Measurements from ENCODE around the gene ZNF574. TPM values are rescaled to one million over a fixed set of nuclear protein-coding genes. Genes with fewer than 3 reads are reported as not detected.
"Not testable (repeated sequence)": the region's sequence is repeated elsewhere in the genome, so short reads cannot be mapped to it uniquely, and the experiment has no call there.

ZNF574 gene
- total and polyA plus RNA-seq, 8 donors: 9.4 to 15.4 (median 12.7) TPM

- intact Hi-C loops (cut with DNase I): no loop called here
- DNase-seq (peak in 1 of 4 donors; percentile 7), ATAC-seq (no peak)
- no peak overlapping the region for H3K4me3 ChIP-seq
- no peak for TF ChIP-seq CTCF (IDR thresholded peaks at IDR 0.05)
- H3K27me3 ChIP-seq: peaks cover 0 to 15% of the 10 kb centered on the region in 2 donors
- no peaks in the 10 kb centered on the region for H3K36me3 ChIP-seq
- no peaks in the 10 kb centered on the region for H3K4me1 ChIP-seq
- H3K9me3 ChIP-seq: no peaks in the 10 kb centered on the region
- H3K27ac ChIP-seq: no peak overlapping the region
Observed at GRCh38 chr19:42040031-42040430, 35.9 kb upstream of the ZNF574 start.

- H3K36me3 ChIP-seq; H3K4me1 ChIP-seq; H3K27ac ChIP-seq; H3K9me3 ChIP-seq; intact Hi-C loops (cut with DNase I); H3K4me3 ChIP-seq; ATAC-seq: not testable (repeated sequence)
- DNase-seq: peak in 1 of 4 donors; percentile 8
- peaks cover 0 to 15% of the 10 kb centered on the region in 2 donors for H3K27me3 ChIP-seq
Observed at GRCh38 chr19:42040491-42040890, 35.5 kb upstream of the ZNF574 start.

- Histone ChIP-seq H3K27ac (no peak overlapping the region), H3K27me3 (peaks cover 0 to 15% of the 10 kb centered on the region in 2 donors), H3K4me1 (no peaks in the 10 kb centered on the region), H3K36me3 (no peaks in the 10 kb centered on the region), H3K9me3 (no peaks in the 10 kb centered on the region), H3K4me3 (no peak overlapping the region)
- no peak for TF ChIP-seq CTCF (IDR thresholded peaks at IDR 0.05)
- peak in 1 of 4 donors; percentile 79 for DNase-seq
- no peak for ATAC-seq
- intact Hi-C loops (cut with DNase I): no loop called here
Observed at GRCh38 chr19:42042455-42043170, 33.4 kb upstream of the ZNF574 start.

- ATAC-seq: no peak
- no peaks in the 10 kb centered on the region for H3K36me3 ChIP-seq
- H3K27ac ChIP-seq: no peak overlapping the region
- DNase-seq: no peak
- no peak for TF ChIP-seq CTCF (IDR thresholded peaks at IDR 0.05)
- no peak overlapping the region for H3K4me3 ChIP-seq
- H3K9me3 ChIP-seq: no peaks in the 10 kb centered on the region
- peaks cover 0 to 15% of the 10 kb centered on the region in 2 donors for H3K27me3 ChIP-seq
- intact Hi-C loops (cut with DNase I): no loop called here
- H3K4me1 ChIP-seq: no peaks in the 10 kb centered on the region
Observed at GRCh38 chr19:42045575-42045974, 30.4 kb upstream of the ZNF574 start.

GRCh38 chr19:42048992-42049391 is 27.0 kb upstream of the ZNF574 start:
- Histone ChIP-seq H3K36me3 (no peaks in the 10 kb centered on the region), H3K4me1 (no peaks in the 10 kb centered on the region), H3K27me3 (no peaks in the 10 kb centered on the region), H3K9me3 (no peaks in the 10 kb centered on the region), H3K4me3 (no peak overlapping the region), H3K27ac (peak overlapping the region in 1 of 2 donors; percentile 18)
- TF ChIP-seq CTCF (IDR thresholded peaks at IDR 0.05): no peak
- ATAC-seq (peak; percentile 78), DNase-seq (peak in 1 of 4 donors; percentile 10)
- intact Hi-C loops (cut with DNase I): no loop called here
